DMS 273 (cell line): Measurements from ENCODE around the gene CFAP43.
"Not testable (repeated sequence)": the region's sequence is repeated elsewhere in the genome, so short reads cannot be mapped to it uniquely, and the experiment has no call there.

ENCODE experiments used
- DNase-seq: peaks from one replicate; lab custom pipeline; 2025; ENCODE audit not compliant: unreplicated experiment; lab: John Stamatoyannopoulos, UW

The CFAP43 gene

DNA sequence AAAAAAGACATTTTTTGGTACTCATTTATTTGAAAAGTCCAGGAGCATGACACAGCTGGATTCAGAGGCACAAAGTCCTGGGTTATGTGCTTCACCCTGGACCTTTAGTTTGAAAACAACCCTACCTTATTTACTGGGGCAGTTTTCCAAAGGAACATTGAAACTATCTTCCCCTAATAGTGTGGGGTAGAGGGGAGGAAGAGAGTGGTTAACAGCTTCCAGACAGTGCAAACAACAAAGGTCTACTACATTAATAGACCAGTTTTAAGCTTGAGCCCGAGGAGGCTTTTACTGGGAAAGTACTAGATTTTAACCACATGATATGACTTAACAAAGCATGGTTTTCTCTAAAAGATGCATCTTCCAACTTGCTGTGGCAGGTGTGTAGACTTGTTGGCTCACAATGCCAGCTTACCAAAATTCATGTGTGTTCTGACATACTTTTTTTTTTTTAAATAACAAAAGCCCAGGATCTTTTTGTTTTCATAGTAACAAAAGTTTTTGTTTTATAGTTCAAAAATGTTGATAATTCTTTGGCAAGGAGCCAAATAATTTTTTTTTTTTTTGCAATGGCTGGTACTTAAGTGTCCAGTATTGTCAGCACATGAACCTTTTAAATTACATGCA, 24.3 kb upstream of the CFAP43 start:
- DNase-seq, result no peak

- DNase-seq, result no peak
Measured at GRCh38 chr10:104255311-104255981, 23.3 kb upstream of the CFAP43 start.

DNA sequence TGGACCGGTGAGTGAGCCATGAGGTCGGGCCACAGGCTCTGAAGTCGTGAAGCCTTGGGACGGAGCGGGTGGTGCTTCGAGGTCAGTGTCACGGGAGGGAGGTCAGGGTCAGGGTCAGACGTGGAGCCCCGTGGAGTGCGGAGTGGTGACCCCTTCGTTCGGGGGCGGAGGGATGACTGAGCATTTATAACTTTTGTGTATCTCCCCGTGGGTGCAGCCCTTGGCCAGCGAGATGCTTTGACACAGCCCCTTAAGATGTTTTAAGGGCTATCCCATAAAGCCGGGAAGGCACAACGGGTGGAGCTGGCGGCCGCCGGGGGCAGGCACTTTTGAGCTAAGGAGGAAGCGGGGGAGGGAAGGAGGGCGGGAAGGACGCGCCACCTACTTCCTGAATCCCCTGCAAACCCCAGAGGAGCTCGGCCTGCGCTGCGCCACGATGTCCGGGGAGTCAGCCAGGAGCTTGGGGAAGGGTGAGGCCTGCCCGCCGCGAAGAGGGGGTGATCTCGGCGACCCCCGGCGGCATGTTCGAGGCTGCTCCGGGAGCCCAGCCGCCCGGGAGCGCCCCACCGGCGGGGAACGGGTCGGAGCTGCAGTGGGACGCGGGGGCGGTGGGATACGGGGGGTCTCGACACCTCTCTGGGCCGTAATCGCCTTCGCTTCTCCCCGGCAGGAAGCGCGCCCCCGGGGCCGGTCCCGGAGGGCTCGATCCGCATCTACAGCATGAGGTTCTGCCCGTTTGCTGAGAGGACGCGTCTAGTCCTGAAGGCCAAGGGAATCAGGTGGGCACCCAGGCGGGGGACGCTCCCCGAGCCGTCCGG, 22.5 kb upstream of the CFAP43 start, which contains the start of gene GSTO1:
GSTO1 (plus strand) TSS at position 400 of the 818 bp plus-strand sequence; CDS start at position 437, 37 bp downstream.
- no peak for DNase-seq

DNA sequence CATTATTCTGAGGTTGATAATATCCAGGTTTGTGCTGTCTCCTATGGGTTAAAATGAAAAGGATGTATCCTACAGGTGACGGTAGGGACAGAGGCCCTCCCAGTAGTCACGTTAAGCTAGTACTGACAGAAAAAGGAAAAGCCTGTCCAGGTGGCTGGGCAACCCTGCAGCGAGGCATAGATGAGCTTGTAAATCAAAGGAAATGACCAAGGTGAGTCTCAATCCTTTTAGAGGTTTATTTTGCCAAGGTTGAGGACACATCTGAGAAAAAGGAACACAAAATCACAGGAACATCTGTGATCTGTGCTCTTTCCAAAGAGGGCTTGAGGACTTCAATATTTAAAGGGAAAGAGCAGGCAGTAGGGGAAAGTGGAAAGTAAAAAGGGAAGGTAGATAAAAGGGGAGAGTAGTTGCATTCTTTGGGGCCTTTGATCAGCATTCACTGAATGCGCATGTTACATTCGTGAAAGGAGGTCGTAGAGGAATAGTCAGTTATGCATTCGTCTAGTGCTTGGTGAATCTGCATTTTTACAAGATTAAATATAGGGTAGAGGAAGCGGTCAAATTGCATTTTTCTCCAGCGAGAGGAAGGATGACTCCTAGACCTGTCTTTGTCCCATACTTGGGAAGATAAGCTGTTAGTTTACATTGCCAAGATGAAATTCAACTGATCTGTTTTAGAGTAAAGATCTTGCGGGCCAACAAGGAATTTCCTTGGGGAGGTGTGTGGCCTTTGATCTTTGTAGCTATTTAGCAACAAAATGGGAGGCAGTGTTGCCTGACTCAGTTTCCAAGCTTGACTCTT, 21.6 kb upstream of the CFAP43 start:
- no peak for DNase-seq

- DNase-seq, result no peak
Measured at GRCh38 chr10:104253106-104253505, 20.9 kb upstream of the CFAP43 start.

DNA sequence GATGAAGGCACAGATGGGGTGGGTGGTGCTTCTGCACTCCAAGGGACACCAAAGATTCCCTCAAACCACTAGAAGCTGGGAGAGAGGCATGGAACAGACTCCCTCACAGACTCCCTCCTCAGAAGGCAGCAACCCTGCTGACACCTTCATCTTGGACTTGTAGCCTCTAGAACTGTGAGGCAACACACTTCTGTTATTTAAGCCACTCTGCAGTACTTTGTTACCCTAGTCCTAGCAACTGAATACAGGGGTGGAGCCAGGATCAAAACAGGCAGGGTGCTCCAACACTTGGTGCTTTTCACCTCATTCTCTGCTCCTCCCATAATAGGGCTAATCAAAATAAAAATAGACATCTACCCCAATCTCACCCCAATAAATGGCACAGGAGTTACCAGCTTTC, 20.2 kb upstream of the CFAP43 start:
- DNase-seq, result peak; percentile 48

DNA sequence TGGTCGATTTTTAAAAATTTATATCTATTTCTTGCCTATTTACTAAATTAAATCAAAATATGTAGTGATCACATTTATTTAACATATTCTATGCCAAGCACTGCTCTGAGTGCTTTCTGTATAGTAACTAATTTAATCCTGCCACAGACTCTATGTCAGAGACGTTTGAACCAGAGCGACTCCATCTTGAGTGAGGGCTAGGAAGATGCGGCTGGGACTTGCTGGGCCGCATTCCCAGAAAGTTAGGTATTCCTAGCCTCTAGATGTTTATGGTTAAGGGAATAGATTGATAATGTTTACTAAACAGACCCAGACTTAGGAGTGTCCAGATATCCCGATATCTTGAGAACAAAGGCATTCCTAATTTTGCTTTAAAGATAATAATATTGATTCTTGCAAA, 19.3 kb upstream of the CFAP43 start:
- no peak for DNase-seq

DNA sequence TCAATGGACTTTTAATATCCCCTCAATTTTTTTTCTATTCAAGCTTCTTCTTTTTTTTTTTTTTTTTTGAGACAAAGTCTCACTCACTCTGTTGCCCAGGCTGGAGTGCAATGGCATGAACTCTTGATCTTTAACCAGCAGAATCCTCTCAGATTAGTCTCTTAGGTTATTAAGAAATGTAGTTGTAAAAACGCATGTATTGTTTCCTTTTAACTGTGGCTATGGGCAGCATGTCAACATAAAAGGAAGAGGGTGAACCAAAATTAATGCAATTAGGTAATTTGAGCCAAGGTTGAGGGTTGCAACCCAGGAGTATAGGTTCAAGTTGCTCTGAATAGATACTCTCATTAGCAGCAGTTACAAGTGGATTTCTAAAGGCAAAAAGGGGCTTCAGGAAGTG, 18.2 kb upstream of the CFAP43 start:
- DNase-seq, result no peak

DNA sequence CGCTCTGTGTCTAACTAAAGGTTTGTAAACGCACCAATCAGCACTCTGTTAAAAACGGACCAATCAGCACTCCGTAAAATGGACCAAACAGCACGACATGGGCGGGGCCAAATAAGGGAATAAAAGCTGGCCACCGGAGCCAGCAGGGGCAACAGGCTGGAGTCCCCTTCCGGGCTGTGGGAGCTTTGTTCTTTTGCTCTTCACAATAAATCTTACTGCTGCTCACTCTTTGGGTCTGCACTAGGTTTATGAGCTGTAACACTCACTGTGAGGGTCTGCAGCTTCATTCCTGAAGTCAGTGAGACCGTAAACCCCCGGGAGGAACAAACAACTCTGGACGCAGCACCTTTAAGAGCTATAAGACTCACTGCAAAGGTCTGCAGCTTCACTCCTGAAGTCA, 16.8 kb upstream of the CFAP43 start:
- DNase-seq, result not testable (repeated sequence)

DNA sequence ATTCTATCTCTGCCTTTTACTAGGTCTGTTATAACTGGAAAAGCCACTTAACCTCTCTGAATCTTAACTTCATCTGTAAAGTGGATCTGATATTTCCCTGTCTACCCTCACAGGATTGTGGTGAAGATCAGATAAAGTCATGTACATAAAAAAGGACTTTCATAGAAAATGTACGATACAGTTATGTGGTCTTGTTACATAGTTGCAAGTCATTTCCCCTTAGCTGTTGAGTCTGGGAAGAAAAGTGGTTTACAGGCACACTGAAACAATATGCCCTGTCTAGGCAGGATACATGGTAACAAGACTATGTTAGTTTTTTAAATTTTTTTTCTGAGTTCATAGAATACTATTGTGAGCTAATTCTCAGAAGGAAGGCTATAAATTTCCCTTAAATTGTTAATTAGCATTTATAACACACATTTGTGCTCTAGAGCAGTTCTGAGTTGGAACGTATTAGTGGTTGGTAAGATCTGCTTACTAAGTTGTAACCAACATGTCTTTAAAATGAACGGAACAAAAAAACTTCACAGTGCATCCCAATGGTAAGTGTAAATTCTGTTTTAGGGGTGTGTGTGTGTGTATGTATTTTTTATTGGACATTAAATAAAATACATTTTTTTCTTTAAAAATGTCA, 15.5 kb upstream of the CFAP43 start:
- no peak for DNase-seq

DNA sequence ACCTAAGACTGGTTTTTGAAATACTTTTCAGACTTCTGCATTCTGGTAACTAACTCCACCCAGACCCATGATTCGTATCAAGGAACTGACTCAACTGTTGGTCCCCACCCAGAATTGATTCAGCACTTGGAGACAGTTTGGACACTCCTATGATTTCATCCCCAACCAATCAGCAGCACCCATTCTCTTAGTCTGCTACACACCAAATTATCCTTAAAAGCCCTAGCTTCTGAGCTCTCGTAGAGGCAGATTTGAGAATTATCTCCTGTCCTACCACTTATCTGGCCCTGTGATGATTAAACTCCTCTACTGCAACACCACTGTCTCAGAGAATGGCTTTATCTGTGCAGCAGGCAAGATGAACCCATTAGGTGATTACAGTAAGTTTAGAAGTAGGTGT, 14.8 kb upstream of the CFAP43 start:
- no peak for DNase-seq

- DNase-seq, result no peak
Measured at GRCh38 chr10:104245066-104245632, 13.0 kb upstream of the CFAP43 start.

- DNase-seq, result no peak
Measured at GRCh38 chr10:104243512-104243911, 11.3 kb upstream of the CFAP43 start.

GRCh38 chr10:104243009-104243408, 10.8 kb upstream of the CFAP43 start:
- not testable (repeated sequence) for DNase-seq

DNA sequence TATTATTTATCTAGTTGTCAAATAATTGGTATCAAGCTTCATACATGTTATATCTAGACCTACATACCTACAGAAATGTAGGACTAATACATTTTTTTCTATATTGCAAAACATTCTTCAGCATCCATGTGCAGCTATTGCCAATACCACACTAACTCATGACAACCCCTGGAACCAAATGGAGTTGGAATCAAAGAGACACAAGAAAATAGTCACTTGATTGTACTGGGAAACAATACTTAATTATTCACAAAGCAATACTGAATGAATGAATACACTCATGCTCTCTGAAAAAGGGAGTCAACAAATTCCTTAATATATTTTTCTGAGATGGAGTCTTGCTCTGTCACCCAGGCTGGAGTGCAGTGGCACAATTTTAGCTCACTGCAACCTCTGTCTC, 10.4 kb upstream of the CFAP43 start:
- no peak for DNase-seq

GRCh38 chr10:104240078-104240477, 7.9 kb upstream of the CFAP43 start:
- DNase-seq, result no peak

DNA sequence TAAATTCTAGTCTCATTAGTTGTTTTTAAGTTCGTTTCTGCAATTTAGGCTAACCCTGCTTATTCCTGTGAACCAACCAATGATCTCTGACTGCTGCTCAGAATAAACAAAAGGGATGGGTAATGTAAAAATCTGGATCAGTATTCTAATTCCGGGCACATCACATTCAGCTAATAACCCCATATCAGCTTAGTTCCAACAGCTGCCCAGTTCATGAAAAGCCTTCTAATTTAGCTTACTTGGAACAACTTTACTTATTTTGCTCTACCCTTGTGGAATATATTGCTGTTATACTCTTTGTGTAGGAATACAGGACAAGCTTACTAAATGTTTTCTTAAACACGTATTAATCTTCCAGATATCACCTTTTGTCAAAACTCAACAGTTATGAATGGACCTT, 3.6 kb upstream of the CFAP43 start:
- no peak for DNase-seq

DNA sequence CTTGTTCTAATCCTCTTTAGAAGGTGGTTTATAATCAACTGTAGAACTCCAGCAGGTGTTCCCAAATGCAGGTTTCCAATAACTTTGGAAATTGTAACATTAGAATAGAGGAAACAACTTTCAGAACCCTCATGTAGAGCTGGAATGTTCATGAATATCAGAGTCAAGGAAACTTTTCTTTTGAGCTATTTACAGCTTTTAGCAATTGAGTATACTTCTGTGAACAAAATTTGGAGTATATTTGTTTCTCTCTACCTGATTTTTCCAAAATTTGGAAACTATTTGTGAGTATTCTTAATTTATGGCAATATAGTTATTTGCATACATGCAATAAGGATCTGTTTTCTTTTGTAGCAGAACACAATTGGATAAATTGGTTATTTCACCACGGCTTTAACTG, 2.8 kb upstream of the CFAP43 start:
- no peak for DNase-seq

GRCh38 chr10:104233817-104234216, 1.7 kb upstream of the CFAP43 start:
- no peak for DNase-seq

DNA sequence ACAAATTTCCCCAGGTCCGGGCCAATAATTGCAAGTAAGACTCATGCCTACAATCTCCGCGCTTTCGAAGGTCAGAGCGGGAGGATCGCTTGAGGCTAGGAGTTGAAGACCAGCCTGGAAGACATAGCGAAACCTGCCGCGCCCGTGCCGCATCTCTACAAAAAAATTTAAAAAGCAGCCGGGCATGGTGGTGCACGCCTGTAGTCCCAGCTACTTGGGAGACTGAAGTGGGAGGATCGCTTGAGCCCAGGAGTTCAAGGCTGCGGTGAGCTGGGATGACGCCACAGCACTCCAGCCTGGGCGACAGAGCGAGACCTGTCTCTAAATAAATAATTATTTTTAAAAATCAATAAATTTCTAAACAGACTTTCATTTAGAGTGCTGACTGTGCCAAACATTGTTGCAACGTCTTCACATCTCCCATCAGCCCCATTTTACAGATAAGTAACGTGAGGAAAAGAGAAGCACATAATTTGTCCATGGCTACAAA, 494 bp upstream of the CFAP43 start:
- no peak for DNase-seq
